Ishikawa (cell line): ENCODE measurements around the gene FAM170B.

Source experiments
- CEBPB ChIP-seq: IDR thresholded peaks from 2 replicates; pipeline ENCODE4 v1.6.1; 2012
- CREB1 ChIP-seq: IDR thresholded peaks from 2 replicates; pipeline ENCODE4 v1.6.1; 2012; ENCODE audit warnings: low read depth
- EGR1 ChIP-seq: IDR thresholded peaks from 2 replicates; pipeline ENCODE4 v1.6.1; 2012
- EP300 ChIP-seq: IDR thresholded peaks from 2 replicates; pipeline ENCODE4 v1.6.1; 2012; ENCODE audit warnings: borderline replicate concordance
- FOXM1 ChIP-seq: IDR thresholded peaks from 2 replicates; pipeline ENCODE4 v1.6.1; 2012; ENCODE audit warnings: low read depth, borderline replicate concordance
- MAX ChIP-seq: IDR thresholded peaks from 2 replicates; pipeline ENCODE4 v1.6.1; 2012
- NFIC ChIP-seq: IDR thresholded peaks from 2 replicates; pipeline ENCODE4 v1.6.1; 2012
- RAD21 ChIP-seq: IDR thresholded peaks from 2 replicates; pipeline ENCODE4 v1.6.1; 2012; ENCODE audit warnings: low read depth
- REST ChIP-seq: IDR thresholded peaks from 2 replicates; pipeline ENCODE4 v1.6.1; 2012; ENCODE audit warnings: low read depth, mild to moderate bottlenecking
- TAF1 ChIP-seq: IDR thresholded peaks from 2 replicates; pipeline ENCODE4 v1.6.1; 2012; ENCODE audit warnings: low read depth, mild to moderate bottlenecking
- TCF12 ChIP-seq: IDR thresholded peaks from 2 replicates; pipeline ENCODE4 v1.6.1; 2012; ENCODE audit warnings: low read depth
- TEAD4 ChIP-seq: IDR thresholded peaks from 2 replicates; pipeline ENCODE4 v1.6.1; 2012
- USF1 ChIP-seq: IDR thresholded peaks from 2 replicates; pipeline ENCODE4 v1.6.1; 2012
- YY1 ChIP-seq: IDR thresholded peaks from 2 replicates; pipeline ENCODE4 v1.6.1; 2012; ENCODE audit warnings: low read depth
- ZBTB7A ChIP-seq: IDR thresholded peaks from 2 replicates; pipeline ENCODE4 v1.6.1; 2012; ENCODE audit warnings: low read depth

Gene FAM170B

GRCh38 chr10:49164559-49165188, 30.9 kb upstream of the FAM170B start:
- TF ChIP-seq RAD21 (peak; percentile 61), EP300 (no peak)

- no peak for TF ChIP-seq TAF1
- TF ChIP-seq FOXM1, result no peak
- TF ChIP-seq REST, result no peak
Observed at GRCh38 chr10:49163741-49164140, 29.9 kb upstream of the FAM170B start.

- TF ChIP-seq RAD21 (no peak), CREB1 (no peak), CEBPB (no peak), FOXM1 (no peak), TEAD4 (no peak), ZBTB7A (no peak)
Observed at GRCh38 chr10:49162761-49163310, 29.0 kb upstream of the FAM170B start.

- TF ChIP-seq TCF12 (no peak), TEAD4 (no peak), MAX (no peak), YY1 (no peak), TAF1 (no peak), FOXM1 (no peak), REST (no peak), NFIC (no peak), ZBTB7A (no peak), CEBPB (no peak), CREB1 (no peak), USF1 (no peak), RAD21 (no peak), EGR1 (no peak), EP300 (no peak)
Observed at GRCh38 chr10:49162063-49162462, 28.2 kb upstream of the FAM170B start.

- TF ChIP-seq CEBPB, result no peak
- TF ChIP-seq CREB1, result no peak
- TF ChIP-seq FOXM1, result no peak
- TF ChIP-seq RAD21, result peak; percentile 21; the same call in 1 of the 2 replicates
Observed at GRCh38 chr10:49161411-49161997, 27.7 kb upstream of the FAM170B start.

GRCh38 chr10:49160814-49161213, 27.0 kb upstream of the FAM170B start:
- TF ChIP-seq REST (no peak), CREB1 (no peak), MAX (no peak), TAF1 (no peak), EGR1 (no peak), ZBTB7A (no peak), FOXM1 (no peak), NFIC (no peak), YY1 (no peak), CEBPB (no peak), TCF12 (no peak), TEAD4 (no peak), RAD21 (no peak), USF1 (no peak), EP300 (no peak)
